ENCODE measurements around the gene ARSA.
"Not testable (repeated sequence)": the region's sequence is repeated elsewhere in the genome, so short reads cannot be mapped to it uniquely, and the experiment has no call there.

The ARSA gene

DNA sequence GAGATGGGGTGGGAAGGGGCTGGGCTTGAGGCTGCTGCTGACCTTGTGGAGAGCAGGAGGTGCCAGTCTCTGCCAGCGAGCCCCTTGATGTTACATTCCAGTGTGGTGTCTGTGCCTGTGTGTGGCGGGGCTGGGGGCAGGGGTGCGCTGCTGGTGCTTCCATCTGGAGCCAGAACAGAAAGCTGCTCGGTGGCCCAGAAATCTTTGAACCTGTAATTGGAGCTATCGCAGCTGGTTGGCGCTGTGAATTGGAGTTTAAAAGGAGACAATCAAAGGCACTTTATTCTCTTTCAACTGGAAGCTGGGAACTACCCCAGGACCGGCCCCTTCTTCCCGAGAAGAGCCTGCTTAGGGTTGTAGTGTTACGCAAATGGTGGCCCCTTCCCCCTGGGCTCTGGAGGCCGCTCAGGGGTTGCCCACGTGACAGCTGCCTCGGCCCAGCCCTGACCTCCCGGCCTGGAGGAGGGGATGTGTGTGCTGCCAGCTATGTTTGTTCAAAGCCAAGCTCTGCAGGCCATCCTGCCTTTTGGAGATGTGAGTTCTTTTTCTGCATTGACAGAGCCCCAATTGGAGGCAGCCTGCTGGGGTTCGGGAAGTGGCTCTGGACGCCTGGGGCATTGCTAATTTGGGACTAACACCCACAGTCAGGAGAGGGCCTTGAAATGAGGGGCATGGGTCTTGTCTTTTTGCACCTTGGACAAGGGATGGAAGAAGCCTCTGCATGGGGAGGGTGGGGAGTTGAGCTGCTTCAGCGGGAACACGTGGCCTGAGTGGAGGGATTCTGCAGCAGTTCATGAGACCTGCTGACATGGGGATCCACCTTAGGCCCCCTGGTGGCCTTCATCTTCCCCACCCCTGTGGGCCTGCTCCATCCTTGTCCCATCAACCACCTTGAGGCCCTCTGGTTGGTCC is 14.0 kb upstream of the ARSA start:
- no peak for TF ChIP-seq ZFX (IDR thresholded peaks at IDR 0.05; ENCODE audit: borderline replicate concordance)
- no peak for TF ChIP-seq CTCF (IDR thresholded peaks at IDR 0.05)
- H3K27ac ChIP-seq, result no peak overlapping the region

DNA sequence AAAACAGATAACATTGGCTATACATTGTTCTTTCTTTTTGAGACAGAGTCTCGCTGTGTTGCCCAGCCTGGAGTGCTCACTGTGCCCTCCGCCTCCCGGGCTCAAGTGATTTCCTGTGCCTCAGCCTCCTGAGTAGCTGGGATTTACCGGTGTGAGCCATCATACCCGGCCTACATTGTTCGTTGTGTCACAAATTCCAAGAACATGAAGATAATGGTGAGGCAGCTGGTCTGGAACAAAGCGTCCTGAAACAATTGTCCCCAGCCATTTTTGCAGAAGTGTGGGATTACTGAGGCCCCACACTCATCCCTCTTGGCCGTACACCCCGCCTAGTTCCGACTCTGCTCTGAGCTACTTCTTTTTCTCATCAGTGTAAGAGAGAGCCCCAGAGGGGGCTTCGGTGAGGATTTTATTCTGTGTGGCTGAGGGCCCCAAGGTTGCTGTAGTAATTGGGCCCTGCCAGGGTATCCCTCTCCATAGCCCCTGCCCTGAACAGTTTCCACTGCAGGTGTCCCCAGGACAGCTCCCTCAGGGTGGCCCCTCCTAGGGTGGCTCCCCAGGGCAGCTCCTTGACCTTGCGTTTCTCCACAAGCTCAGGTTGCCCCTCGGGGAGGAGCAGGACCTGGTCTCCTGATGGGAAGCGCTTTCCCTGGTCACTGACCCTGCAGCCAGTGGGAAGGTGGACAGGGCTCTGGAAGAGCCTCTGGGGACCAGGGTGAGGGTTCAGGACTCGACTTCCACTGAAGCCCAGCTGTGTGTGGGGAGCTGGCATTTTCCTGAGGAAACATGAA is 13.1 kb upstream of the ARSA start:
- H3K27ac ChIP-seq, result no peak overlapping the region
- TF ChIP-seq ZFX (IDR thresholded peaks at IDR 0.05; ENCODE audit: borderline replicate concordance) (no peak), CTCF (IDR thresholded peaks at IDR 0.05) (no peak)

DNA sequence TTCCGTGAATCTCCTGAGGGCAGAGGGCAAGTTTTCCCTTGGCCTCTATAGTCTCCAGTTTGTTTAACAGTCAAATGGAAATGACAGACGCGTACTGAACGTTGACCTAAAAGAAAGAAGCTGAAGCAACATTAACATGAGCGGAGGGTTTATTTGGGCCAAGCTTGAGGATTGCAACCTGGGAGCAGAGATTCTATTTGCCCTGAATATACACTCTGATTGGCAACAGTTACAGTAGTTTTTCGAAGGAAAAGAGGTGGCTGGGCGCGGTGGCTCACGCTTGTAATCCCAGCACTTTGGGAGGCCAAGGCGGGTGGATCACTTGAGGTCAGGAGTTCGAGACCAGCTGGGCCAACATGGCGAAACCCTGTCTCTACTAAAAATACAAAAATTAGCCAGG is 12.3 kb upstream of the ARSA start:
- H3K27ac ChIP-seq, result not testable (repeated sequence)

GRCh38 chr22:50635591-50635990 is 7.6 kb upstream of the ARSA start:
- TF ChIP-seq ZFX (IDR thresholded peaks at IDR 0.05; ENCODE audit: borderline replicate concordance) (no peak), CTCF (IDR thresholded peaks at IDR 0.05) (no peak)
- H3K27ac ChIP-seq, result no peak overlapping the region

GRCh38 chr22:50633771-50634170 is 5.8 kb upstream of the ARSA start:
- no peak for TF ChIP-seq CTCF (IDR thresholded peaks at IDR 0.05)
- TF ChIP-seq ZFX (IDR thresholded peaks at IDR 0.05; ENCODE audit: borderline replicate concordance), result no peak
- H3K27ac ChIP-seq, result no peak overlapping the region

DNA sequence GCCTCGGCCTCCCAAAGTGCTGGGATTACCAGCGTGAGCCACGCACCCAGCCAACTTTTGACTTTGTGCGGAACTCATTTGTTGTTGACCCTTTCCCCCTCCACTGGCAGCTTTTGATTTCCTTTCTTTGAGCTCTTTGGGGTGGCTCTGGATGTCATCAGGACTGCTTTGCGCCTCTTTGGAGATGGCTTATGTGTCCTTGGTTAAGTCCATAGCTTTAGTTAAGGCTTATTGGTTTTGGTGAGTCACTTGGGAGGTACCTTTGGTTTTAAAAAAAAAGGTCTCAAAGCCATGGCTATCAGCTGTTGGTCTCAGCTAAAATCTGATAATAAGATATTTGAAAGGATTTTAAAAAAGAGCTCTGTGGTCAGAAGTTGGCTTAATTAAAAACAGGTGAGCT is 5.1 kb upstream of the ARSA start:
- no peak for TF ChIP-seq ZFX (IDR thresholded peaks at IDR 0.05; ENCODE audit: borderline replicate concordance)
- no peak for TF ChIP-seq CTCF (IDR thresholded peaks at IDR 0.05)
- no peak overlapping the region for H3K27ac ChIP-seq

DNA sequence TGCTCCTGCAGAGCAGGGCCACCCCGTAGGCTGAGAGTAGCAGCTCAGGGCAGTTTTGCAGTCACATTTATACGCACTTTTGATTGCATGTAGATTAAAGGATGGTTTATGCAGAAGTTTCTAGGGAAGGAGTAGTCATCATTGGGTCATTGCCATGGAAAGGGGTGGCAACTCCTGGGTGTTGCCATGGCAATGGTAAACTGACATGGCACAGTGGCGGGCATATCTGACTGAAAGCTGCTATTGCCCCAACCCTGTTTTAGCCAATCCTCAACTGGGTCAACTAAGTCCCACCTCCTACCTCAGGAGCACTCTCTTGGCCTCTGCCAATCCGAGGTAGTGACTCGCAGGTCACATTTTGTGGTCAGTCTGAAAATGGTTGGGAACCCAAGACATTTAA is 2.4 kb upstream of the ARSA start:
- no peak overlapping the region for H3K27ac ChIP-seq
- TF ChIP-seq ZFX (IDR thresholded peaks at IDR 0.05; ENCODE audit: borderline replicate concordance) (no peak), CTCF (IDR thresholded peaks at IDR 0.05) (no peak)
